Measurements from ENCODE around the gene FAM163B.

The FAM163B gene

DNA sequence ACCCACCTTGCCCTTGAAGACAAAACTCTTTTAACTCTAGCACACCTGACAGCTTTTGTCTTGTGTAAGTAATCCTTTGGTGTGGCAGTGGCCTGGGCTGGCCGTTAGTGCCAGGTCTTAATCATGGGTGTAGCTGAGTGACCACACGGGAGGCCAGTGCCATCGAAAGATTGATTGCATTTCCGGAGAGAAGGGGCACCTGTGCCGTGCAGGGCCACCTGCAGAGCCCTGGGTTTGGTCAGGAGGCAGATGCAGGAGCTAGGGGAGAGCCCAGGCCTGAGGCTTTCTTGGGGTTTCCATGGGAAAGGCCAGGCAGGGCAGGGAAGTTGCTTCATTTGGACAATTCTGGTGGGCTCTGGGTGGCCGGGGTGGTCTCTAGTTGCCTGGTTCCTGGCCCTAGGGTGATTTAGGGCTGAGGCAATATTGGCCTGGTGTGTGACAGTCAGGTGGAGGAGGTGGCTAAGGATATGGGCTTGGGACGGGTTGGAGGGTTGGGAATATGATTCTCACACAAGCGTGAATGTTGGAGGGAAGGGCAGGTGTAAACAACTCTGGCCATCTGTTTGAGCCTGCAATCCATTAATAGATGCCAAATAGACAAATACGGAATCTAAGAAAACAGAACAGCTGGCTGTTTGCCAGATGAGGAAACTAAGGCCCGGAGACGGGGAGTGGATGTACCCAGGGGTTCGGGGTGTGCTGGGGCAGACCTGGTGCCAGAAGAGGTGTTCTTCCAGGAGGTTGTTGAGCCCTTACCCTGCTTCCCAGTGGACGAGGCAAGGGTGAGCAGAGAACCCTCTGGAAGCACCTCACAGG, 31.6 kb upstream of the FAM163B start:
- Histone ChIP-seq H3K4me2 (ENCODE audit: low read depth, low read length) (no peak overlapping the region), H3F3A (ENCODE audit: insufficient read depth, low read length) (no peaks in the 10 kb centered on the region), H4K20me1 (ENCODE audit: insufficient read depth, low read length) (no peaks in the 10 kb centered on the region), H3K27ac (ENCODE audit: low read length) (no peak overlapping the region), H2AFZ (ENCODE audit: low read length) (no peak overlapping the region), H3K9me3 (replicated peaks; ENCODE audit: insufficient read depth, low read length) (no peaks in the 10 kb centered on the region), H3K4me1 (ENCODE audit: low read length) (no peaks in the 10 kb centered on the region), H3K9me2 (replicated peaks; ENCODE audit: insufficient read depth, low read length) (no peaks in the 10 kb centered on the region), H3K27me3 (replicated peaks; ENCODE audit: insufficient read depth, low read length) (peaks cover 98% of the 10 kb centered on the region), H3K9ac (ENCODE audit: low read length) (no peak overlapping the region), H3K4me3 (ENCODE audit: low read length) (no peak overlapping the region), H3K79me2 (ENCODE audit: low read length) (no peaks in the 10 kb centered on the region), H3K36me3 (replicated peaks; ENCODE audit: insufficient read depth, low read length) (no peaks in the 10 kb centered on the region)
- DNase-seq, result no peak
- TF ChIP-seq EZH2phosphoT487 (IDR thresholded peaks at IDR 0.05; ENCODE audit: low read length) (no peak), EZH2 (optimal IDR thresholded peaks at IDR 0.05; ENCODE audit: low read depth, low read length) (no peak)
- TF ChIP-seq, protein P1, sequence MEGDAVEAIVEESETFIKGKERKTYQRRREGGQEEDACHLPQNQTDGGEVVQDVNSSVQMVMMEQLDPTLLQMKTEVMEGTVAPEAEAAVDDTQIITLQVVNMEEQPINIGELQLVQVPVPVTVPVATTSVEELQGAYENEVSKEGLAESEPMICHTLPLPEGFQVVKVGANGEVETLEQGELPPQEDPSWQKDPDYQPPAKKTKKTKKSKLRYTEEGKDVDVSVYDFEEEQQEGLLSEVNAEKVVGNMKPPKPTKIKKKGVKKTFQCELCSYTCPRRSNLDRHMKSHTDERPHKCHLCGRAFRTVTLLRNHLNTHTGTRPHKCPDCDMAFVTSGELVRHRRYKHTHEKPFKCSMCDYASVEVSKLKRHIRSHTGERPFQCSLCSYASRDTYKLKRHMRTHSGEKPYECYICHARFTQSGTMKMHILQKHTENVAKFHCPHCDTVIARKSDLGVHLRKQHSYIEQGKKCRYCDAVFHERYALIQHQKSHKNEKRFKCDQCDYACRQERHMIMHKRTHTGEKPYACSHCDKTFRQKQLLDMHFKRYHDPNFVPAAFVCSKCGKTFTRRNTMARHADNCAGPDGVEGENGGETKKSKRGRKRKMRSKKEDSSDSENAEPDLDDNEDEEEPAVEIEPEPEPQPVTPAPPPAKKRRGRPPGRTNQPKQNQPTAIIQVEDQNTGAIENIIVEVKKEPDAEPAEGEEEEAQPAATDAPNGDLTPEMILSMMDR (IDR thresholded peaks at IDR 0.05; ENCODE audit: low read length), result no peak

DNA sequence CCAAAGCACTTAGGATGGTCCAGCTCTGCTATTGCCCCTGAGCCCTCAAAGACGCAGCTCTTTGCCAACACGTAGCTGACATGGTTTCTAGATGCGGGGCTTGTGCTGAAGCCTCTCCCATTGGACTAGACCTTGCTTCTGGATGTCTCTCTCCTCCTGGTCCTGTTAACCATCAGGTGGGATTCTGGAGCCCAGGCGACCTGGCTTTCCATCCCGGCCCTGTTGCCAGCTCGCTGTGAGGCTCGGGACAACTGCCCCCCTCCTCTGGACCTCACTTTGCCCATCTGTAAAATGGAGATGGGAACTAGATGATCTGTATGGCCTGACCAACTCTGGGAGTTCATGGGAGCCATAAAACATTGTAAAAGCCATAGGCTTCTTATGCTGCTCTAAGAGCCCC, 31.0 kb upstream of the FAM163B start:
- no peaks in the 10 kb centered on the region for H4K20me1 ChIP-seq (ENCODE audit: insufficient read depth, low read length)
- no peak for DNase-seq
- H3F3A ChIP-seq (ENCODE audit: insufficient read depth, low read length), result no peaks in the 10 kb centered on the region
- no peak overlapping the region for H3K4me2 ChIP-seq (ENCODE audit: low read depth, low read length)
- no peak overlapping the region for H2AFZ ChIP-seq (ENCODE audit: low read length)
- no peak overlapping the region for H3K9ac ChIP-seq (ENCODE audit: low read length)
- TF ChIP-seq, protein P1 (IDR thresholded peaks at IDR 0.05; ENCODE audit: low read length), result no peak
- TF ChIP-seq EZH2 (optimal IDR thresholded peaks at IDR 0.05; ENCODE audit: low read depth, low read length) (no peak), EZH2phosphoT487 (IDR thresholded peaks at IDR 0.05; ENCODE audit: low read length) (no peak)
- no peaks in the 10 kb centered on the region for H3K9me2 ChIP-seq (replicated peaks; ENCODE audit: insufficient read depth, low read length)
- H3K4me1 ChIP-seq (ENCODE audit: low read length), result no peaks in the 10 kb centered on the region
- H3K36me3 ChIP-seq (replicated peaks; ENCODE audit: insufficient read depth, low read length), result no peaks in the 10 kb centered on the region
- no peaks in the 10 kb centered on the region for H3K9me3 ChIP-seq (replicated peaks; ENCODE audit: insufficient read depth, low read length)
- no peak overlapping the region for H3K27ac ChIP-seq (ENCODE audit: low read length)
- H3K4me3 ChIP-seq (ENCODE audit: low read length), result no peak overlapping the region
- no peaks in the 10 kb centered on the region for H3K79me2 ChIP-seq (ENCODE audit: low read length)
- H3K27me3 ChIP-seq (replicated peaks; ENCODE audit: insufficient read depth, low read length), result peaks cover 98% of the 10 kb centered on the region

DNA sequence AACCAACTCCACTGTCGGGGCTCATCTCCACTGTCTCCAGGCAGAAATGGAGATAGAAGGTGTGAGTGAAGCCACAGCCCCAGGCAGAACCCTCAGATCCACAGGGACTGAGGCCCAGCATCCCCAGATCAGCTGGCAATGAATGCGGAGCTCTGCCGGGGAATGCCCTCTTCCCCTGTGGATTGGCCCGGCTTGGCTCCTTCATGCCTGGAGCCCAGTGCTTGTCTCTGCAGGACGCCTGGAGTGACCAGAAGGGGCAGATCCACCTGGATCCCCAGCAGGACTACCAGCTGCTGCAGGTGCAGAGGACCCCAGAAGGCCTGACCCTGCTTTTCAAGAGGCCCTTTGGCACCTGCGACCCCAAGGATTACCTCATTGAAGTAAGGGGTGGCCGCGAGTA, 30.4 kb upstream of the FAM163B start:
- Histone ChIP-seq H3K9me2 (replicated peaks; ENCODE audit: insufficient read depth, low read length) (no peaks in the 10 kb centered on the region), H3K79me2 (ENCODE audit: low read length) (no peaks in the 10 kb centered on the region), H3K4me2 (ENCODE audit: low read depth, low read length) (no peak overlapping the region), H3F3A (ENCODE audit: insufficient read depth, low read length) (no peaks in the 10 kb centered on the region), H3K9ac (ENCODE audit: low read length) (no peak overlapping the region), H3K4me3 (ENCODE audit: low read length) (no peak overlapping the region), H3K27me3 (replicated peaks; ENCODE audit: insufficient read depth, low read length) (peaks cover 98% of the 10 kb centered on the region), H3K4me1 (ENCODE audit: low read length) (no peaks in the 10 kb centered on the region), H2AFZ (ENCODE audit: low read length) (no peak overlapping the region), H4K20me1 (ENCODE audit: insufficient read depth, low read length) (no peaks in the 10 kb centered on the region), H3K9me3 (replicated peaks; ENCODE audit: insufficient read depth, low read length) (no peaks in the 10 kb centered on the region), H3K36me3 (replicated peaks; ENCODE audit: insufficient read depth, low read length) (no peaks in the 10 kb centered on the region), H3K27ac (ENCODE audit: low read length) (no peak overlapping the region)
- DNase-seq, result no peak
- no peak for TF ChIP-seq EZH2phosphoT487 (IDR thresholded peaks at IDR 0.05; ENCODE audit: low read length)
- TF ChIP-seq, protein P1 (IDR thresholded peaks at IDR 0.05; ENCODE audit: low read length), result no peak
- no peak for TF ChIP-seq EZH2 (optimal IDR thresholded peaks at IDR 0.05; ENCODE audit: low read depth, low read length)

Data from MM.1S (cell line).